ENCODE data around the gene PHTF1.

PHTF1 gene

DNA sequence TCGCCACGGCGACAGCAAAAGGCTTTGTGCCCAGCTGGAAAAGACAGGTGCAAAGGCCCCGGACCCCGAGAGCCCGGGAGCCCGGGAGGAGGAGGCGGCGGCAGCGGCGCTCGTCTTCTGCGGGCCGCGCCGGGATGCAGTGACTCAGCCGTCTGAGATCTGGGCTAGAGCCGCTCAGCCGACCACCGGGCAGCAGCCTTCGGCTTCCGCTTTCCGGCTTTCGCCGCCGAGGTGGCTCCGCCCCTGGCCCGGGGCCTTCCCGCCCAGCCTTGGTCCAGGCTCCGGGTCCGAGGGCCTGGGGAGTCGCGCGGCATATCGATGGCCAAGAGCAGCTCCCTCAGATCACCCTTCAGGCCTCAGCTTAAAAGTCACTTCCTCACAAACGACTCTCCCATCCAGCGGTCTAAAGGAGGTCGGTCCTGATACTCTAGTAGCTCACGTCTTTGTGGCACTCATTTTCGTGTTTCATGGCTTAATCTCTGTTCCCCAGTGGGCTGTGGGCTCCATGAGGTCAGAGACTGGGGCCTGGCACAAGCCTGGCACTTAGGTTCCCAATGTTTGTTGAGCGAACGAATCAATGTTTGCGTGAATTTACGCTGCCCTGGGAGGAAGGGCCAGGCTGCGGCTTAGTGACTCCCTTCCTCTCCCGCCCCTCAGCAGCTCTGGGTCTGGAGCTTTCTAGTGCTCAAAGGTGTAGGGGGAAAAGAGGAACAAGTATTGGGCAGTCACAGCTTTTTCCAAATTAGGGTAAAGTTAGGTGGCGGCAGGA lies at the start of gene PHTF1:
PHTF1 (minus strand) TSS at position 154 of the 769 bp plus-strand sequence. CDS start 783 bp downstream, outside the sequence.
- H3K36me3 ChIP-seq (replicated peaks): peaks cover 5% of the 10 kb centered on the region

DNA sequence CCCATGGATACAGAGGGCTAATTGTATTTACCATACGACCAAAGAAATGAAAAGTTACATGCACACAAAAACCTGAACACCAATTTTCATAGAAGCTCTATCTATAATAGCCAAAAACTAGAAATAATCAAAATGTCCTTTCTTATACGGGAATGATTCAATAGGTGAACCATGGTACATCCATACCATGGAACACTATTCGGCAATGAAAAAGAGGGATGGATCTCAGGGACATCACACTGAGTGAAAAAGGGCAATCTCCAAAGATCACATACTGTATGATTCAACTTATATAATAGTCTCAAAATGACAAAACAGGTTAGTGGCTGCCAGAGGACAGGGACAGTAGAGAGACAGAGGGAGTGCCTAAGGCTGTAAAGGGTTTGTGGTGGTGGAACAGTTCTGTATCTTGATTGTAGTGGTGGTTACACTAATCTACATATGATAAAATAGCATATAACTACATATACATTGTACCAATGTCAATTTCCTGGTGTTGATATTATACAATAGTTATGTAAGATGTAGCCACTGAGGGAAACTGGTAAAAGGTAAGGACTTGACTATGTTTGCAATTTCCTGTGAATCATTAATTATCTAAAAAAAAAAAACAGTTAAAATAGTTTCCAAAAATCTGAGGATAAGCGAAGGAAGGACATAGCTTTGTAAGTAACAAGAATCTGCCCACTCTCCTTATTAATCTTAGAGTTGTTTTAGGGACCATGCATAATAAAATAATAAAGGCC lies 49.3 kb upstream of the PHTF1 start:
- in situ Hi-C loops (cut with HindIII; ENCODE audit: low pct_ligation_motif_present, low sequenced_read_pairs): no loop called here
- Histone ChIP-seq H3K27ac (no peak overlapping the region), H3K36me3 (replicated peaks) (no peaks in the 10 kb centered on the region), H3K27me3 (replicated peaks) (no peaks in the 10 kb centered on the region), H3K4me3 (ENCODE audit: low read depth, low read length) (no peak overlapping the region)
- no peak for DNase-seq
- TF ChIP-seq, protein P1, sequence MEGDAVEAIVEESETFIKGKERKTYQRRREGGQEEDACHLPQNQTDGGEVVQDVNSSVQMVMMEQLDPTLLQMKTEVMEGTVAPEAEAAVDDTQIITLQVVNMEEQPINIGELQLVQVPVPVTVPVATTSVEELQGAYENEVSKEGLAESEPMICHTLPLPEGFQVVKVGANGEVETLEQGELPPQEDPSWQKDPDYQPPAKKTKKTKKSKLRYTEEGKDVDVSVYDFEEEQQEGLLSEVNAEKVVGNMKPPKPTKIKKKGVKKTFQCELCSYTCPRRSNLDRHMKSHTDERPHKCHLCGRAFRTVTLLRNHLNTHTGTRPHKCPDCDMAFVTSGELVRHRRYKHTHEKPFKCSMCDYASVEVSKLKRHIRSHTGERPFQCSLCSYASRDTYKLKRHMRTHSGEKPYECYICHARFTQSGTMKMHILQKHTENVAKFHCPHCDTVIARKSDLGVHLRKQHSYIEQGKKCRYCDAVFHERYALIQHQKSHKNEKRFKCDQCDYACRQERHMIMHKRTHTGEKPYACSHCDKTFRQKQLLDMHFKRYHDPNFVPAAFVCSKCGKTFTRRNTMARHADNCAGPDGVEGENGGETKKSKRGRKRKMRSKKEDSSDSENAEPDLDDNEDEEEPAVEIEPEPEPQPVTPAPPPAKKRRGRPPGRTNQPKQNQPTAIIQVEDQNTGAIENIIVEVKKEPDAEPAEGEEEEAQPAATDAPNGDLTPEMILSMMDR (IDR thresholded peaks at IDR 0.05; ENCODE audit: low read depth, low read length, missing control alignments): no peak

More for the DNA sequence above, at the start of gene PHTF1:
- H3K27ac ChIP-seq: peak within 1 kb of the TSS; percentile 92
- no peaks in the 10 kb centered on the region for H3K27me3 ChIP-seq (replicated peaks)
- TF ChIP-seq, protein P1 (IDR thresholded peaks at IDR 0.05; ENCODE audit: low read depth, low read length, missing control alignments): no peak
- H3K4me3 ChIP-seq (ENCODE audit: low read depth, low read length): peak within 1 kb of the TSS; percentile 79
- in situ Hi-C loops (cut with HindIII; ENCODE audit: low pct_ligation_motif_present, low sequenced_read_pairs): no loop called here
- peak; percentile 64 for DNase-seq

DNA sequence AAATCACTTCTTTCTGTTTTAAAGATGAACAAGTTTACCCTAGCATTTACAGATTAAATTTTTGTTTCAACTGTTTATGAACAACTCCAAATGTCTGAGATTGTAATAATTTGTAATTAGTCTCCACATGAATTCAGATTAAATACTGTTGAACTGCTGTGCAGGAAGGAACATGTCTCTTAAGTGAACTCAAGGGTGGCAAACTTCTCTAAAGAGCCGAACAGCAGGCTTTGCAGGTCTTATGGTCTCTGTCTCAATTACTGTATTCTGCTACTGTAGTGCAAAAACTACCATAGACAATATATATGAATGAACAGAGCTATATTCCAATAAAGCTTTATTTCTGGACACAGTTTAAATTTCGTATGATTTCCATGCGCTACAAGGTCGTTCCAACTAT lies 46.4 kb upstream of the PHTF1 start:
- TF ChIP-seq, protein P1 (IDR thresholded peaks at IDR 0.05; ENCODE audit: low read depth, low read length, missing control alignments): no peak
- H3K27ac ChIP-seq: no peak overlapping the region
- H3K4me3 ChIP-seq (ENCODE audit: low read depth, low read length): no peak overlapping the region
- H3K36me3 ChIP-seq (replicated peaks): no peaks in the 10 kb centered on the region
- in situ Hi-C loops (cut with HindIII; ENCODE audit: low pct_ligation_motif_present, low sequenced_read_pairs): no loop called here
- no peaks in the 10 kb centered on the region for H3K27me3 ChIP-seq (replicated peaks)
- no peak for DNase-seq

DNA sequence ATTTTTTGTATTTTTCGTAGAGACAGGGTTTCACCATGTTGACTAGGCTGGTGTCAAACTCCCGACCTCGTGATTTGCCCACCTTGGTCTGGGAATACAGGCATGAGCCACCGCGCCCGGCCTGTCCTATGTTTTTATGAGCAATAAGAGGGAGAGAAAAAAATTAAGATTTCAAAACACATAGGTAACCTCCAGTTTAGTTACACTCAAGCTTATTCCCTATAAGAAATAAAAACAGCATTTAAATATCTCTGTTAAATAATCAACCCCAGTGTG lies 45.9 kb upstream of the PHTF1 start:
- Histone ChIP-seq H3K27me3 (replicated peaks) (no peaks in the 10 kb centered on the region), H3K4me3 (ENCODE audit: low read depth, low read length) (no peak overlapping the region), H3K27ac (peak overlapping the region; percentile 13), H3K36me3 (replicated peaks) (no peaks in the 10 kb centered on the region)
- in situ Hi-C loops (cut with HindIII; ENCODE audit: low pct_ligation_motif_present, low sequenced_read_pairs): no loop called here
- TF ChIP-seq, protein P1 (IDR thresholded peaks at IDR 0.05; ENCODE audit: low read depth, low read length, missing control alignments): no peak
- DNase-seq: no peak

DNA sequence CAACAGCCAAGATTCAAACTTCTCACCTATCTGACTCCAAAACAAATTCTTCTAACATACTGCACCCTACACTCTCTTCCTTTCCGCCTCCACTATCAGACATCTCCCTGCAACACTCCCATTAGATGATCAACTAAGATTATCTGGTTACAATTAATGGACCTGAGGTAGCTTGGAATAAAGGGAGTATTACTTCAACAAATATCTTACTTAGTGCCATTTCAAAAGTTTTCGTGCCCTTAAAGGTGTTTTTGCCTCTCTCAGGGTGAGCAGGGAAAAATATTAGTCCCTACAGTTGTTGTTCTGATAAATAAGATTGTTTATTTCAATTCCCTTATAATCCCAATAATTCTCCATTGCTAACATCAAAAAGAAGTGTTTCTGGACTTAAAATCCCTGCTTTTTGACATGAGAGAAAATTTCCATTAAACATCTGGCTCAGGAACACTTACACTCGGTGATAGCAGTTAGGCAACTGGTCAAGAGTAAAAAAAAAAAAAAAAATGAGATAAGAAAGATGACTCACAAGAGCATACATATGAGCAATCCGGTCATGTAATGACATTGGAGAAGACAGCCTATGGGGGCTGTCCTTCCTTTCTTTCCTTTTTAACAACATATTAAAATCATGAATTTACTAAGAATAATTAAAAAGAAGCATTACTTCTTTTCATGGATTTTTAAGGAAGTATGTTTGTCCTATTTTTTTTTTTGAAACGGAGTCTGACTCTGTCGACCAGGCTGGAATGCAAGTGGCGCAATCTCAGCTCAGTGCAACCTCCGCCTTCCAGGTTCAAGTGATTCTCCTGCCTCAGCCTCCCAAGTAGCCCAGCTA lies 45.4 kb upstream of the PHTF1 start:
- H3K36me3 ChIP-seq (replicated peaks): no peaks in the 10 kb centered on the region
- H3K27me3 ChIP-seq (replicated peaks): no peaks in the 10 kb centered on the region
- TF ChIP-seq, protein P1 (IDR thresholded peaks at IDR 0.05; ENCODE audit: low read depth, low read length, missing control alignments): no peak
- peak; percentile 51 for DNase-seq
- no peak overlapping the region for H3K4me3 ChIP-seq (ENCODE audit: low read depth, low read length)
- in situ Hi-C loops (cut with HindIII; ENCODE audit: low pct_ligation_motif_present, low sequenced_read_pairs): no loop called here
- H3K27ac ChIP-seq: peak overlapping the region; percentile 27
